Body of pancreas (tissue), 4 donors: Measurements from ENCODE around the gene DPEP2NB. TPM values are rescaled to one million over a fixed set of nuclear protein-coding genes. Genes with fewer than 3 reads are reported as not detected.

Source experiments
- ATAC-seq: fragments of 150-250 bp; one replicate; pipeline ENCODE4 v1.9.1; 2016
- DNase-seq, 4 donors: peaks; one replicate each; pipeline ENCODE4 v3.0.0-alpha.2; 2019
- H3K27ac ChIP-seq, 4 donors: fragments of 200-600 bp; sonication (generic); 1 replicate in 3 of 4; 2 replicates in 1 of 4; pipeline versions ENCODE4 v1.5.1 to v1.6.1; 2016 to 2019; ENCODE audit warnings: mild to moderate bottlenecking in 1 of 4, mixed read lengths in 1 of 4, moderate library complexity in 1 of 4
- H3K27me3 ChIP-seq, 2 donors: fragments of 200-600 bp; sonication (generic); one replicate each; pipeline ENCODE4 v1.6.0; 2016; ENCODE audit warnings: mild to moderate bottlenecking in 1 of 2
- H3K36me3 ChIP-seq, 2 donors: fragments of 200-600 bp; sonication (generic); replicated peaks in 1 of 2; 2 replicates each; pipeline ENCODE4 v1.5.1; 2016; ENCODE audit warnings: low read depth in 2 of 2; ENCODE audit not compliant: insufficient read depth in 1 of 2
- H3K4me1 ChIP-seq: fragments of 200-600 bp; sonication (generic); one replicate; pipeline ENCODE4 v1.6.0; 2016
- H3K4me3 ChIP-seq, 2 donors: fragments of 200-600 bp; sonication (generic); 1 replicate in 1 of 2; 2 replicates in 1 of 2; pipeline ENCODE4 v1.5.1; 2016 to 2019
- H3K9me3 ChIP-seq, 3 donors: fragments of 200-600 bp; sonication (generic); 1 replicate in 2 of 3; 2 replicates in 1 of 3; pipeline ENCODE4 v1.5.1; 2016
- POLR2A ChIP-seq, 3 donors: fragments of 450-650 bp; IDR thresholded peaks; one replicate each; pipeline ENCODE4 v1.6.1; 2016; ENCODE audit warnings: antibody characterized with exemption in 3 of 3, mild to moderate bottlenecking in 2 of 3
- WGBS, 2 donors: methylation state at CpG; one replicate each; pipeline ENCODE4 v1.1.5; 2017; 5-methylcytosine and 5-hydroxymethylcytosine counted together
- intact Hi-C: fragments of 100-400 bp; cut with DNase I; formaldehyde crosslinking; loops from one replicate; pipeline ENCODE4 v1.15.1; 2023
- total RNA-seq, 2 donors: library from RNA; depleted of rRNA; stranded (reverse); fragments of >200 nt; gene quantifications; one replicate each; pipeline ENCODE4 v1.1.0, GENCODE V29; 2016
- TF ChIP-seq, protein P1 (sequence below), 7 experiments: fragments of 450-650 bp in 4 of 7; fragments of 200-600 bp in 3 of 7; sonication (generic) in 3 of 7; IDR thresholded peaks; one replicate each; pipeline ENCODE4 v1.5.1; 2016 to 2019; ENCODE audit warnings: antibody characterized with exemption in 7 of 7

DPEP2NB gene
- total RNA-seq, 2 donors from 2014 or later = not detected

DNA sequence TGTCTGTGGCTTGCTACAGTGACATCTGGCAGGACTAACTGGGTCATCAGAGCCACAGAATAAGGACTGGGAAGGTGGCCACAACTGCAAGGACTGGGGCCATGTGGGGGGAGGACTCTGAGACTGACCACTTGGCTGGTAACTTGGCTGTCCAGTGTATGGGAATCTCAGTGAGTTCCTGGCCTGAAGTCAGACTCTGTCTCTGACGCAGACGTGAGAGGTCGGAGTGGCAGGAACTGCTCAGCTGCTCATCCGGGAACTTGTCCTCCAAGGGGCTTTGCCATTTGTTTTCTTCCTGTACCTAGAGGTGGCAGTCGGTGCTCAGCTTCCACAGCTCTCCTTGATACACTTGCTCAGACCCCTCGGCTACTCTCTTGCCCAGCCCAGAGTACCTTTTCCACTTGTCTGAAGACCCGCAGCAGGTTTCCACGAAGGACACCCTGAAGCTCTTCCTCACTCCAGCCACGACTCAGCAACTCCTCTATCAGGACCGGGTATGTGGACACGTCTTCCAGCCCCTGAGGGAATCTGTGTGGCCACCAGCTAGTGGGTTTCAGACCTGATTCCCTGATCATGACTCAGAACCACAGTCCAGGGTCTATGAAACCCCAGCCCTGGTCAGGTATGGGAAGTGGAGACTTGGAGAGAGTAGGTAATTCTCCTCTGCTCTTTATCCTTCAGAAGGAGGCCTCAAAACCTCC lies 28.1 kb downstream of the DPEP2NB start:
- H3K4me3 ChIP-seq = no peak overlapping the region
- DNase-seq (peak in 1 of 4 donors; percentile 13), ATAC-seq (peak; percentile 42)
- intact Hi-C loops = no loop called here
- no peaks in the 10 kb centered on the region for H3K9me3 ChIP-seq
- WGBS, 2 donors = 72 to 79% methylated on average over 9 to 11 of the region's 11 CpGs
- H3K4me1 ChIP-seq = peaks cover 3% of the 10 kb centered on the region
- H3K27ac ChIP-seq = peak overlapping the region in 1 of 4 donors; percentile 33
- no peaks in the 10 kb centered on the region for H3K27me3 ChIP-seq
- TF ChIP-seq, protein P1, sequence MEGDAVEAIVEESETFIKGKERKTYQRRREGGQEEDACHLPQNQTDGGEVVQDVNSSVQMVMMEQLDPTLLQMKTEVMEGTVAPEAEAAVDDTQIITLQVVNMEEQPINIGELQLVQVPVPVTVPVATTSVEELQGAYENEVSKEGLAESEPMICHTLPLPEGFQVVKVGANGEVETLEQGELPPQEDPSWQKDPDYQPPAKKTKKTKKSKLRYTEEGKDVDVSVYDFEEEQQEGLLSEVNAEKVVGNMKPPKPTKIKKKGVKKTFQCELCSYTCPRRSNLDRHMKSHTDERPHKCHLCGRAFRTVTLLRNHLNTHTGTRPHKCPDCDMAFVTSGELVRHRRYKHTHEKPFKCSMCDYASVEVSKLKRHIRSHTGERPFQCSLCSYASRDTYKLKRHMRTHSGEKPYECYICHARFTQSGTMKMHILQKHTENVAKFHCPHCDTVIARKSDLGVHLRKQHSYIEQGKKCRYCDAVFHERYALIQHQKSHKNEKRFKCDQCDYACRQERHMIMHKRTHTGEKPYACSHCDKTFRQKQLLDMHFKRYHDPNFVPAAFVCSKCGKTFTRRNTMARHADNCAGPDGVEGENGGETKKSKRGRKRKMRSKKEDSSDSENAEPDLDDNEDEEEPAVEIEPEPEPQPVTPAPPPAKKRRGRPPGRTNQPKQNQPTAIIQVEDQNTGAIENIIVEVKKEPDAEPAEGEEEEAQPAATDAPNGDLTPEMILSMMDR (IDR thresholded peaks at IDR 0.05) = no peak
- no peak for TF ChIP-seq POLR2A (IDR thresholded peaks at IDR 0.05)
- H3K36me3 ChIP-seq = no peaks in the 10 kb centered on the region

DNA sequence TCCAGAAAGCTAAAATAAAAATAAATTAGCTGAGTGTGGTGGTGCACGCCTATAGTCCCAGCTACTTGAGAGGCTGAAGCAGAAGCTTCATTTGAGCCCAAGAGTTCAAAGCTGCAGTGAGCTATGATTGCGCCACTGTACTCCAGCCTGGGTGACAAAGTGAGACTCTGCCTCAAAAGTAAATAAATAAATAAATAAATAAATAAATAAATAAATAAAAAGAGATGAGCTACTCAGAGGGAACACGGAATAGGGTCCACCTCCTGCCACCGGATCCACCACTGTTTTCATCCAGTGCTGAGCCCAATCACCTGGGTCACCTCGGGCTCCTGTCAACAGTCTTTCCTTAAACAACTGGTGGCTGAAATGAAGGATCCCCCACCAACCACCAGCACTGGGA lies 28.8 kb downstream of the DPEP2NB start:
- Histone ChIP-seq H3K27me3 (no peaks in the 10 kb centered on the region), H3K36me3 (no peaks in the 10 kb centered on the region), H3K4me1 (peaks cover 3% of the 10 kb centered on the region), H3K27ac (no peak overlapping the region), H3K4me3 (no peak overlapping the region), H3K9me3 (no peaks in the 10 kb centered on the region)
- 81 to 90% methylated on average over 5 of the region's 5 CpGs for WGBS, 2 donors
- ATAC-seq (no peak), DNase-seq (no peak)
- intact Hi-C loops = no loop called here
- TF ChIP-seq POLR2A (IDR thresholded peaks at IDR 0.05) = no peak
- TF ChIP-seq, protein P1 (IDR thresholded peaks at IDR 0.05) = no peak

DNA sequence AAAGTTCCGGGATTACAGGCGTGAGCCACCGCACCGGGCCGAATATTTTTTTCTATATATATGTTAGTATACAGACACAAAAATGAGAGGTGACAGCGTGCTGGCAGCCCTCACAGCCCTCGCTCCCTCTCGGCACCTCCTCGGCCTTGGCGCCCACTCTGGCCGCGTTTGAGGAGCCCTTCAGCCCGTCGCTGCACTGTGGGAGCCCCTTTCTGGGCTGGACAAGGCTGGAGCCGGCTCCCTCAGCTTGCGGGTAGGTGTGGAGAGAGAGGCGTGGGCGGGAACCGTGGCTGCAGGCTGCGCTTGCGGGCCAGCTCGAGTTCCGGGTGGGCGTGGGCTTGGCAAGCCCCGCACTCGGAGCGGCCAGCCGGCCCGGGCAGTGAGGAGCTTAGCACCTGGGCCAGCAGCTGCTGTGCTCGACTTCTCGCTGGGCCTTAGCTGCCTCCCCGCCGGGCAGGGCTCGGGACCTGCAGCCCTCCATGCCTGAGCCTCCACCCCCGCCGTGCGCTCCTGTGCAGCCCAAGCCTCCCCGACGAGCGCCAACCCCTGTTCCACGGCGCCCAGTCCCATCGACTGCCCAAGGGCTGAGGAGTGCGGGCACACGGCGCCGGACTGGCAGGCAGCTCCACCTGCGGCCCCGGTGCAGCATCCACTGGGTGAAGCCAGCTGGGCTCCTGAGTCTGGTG lies 33.6 kb downstream of the DPEP2NB start:
- no peaks in the 10 kb centered on the region for H3K36me3 ChIP-seq
- intact Hi-C loops = no loop called here
- ATAC-seq (no peak), DNase-seq (no peak)
- no peaks in the 10 kb centered on the region for H3K9me3 ChIP-seq
- 92 to 97% methylated on average over 25 to 45 of the region's 49 CpGs for WGBS, 2 donors
- H3K4me3 ChIP-seq = no peak overlapping the region
- H3K27me3 ChIP-seq = no peaks in the 10 kb centered on the region
- no peak for TF ChIP-seq POLR2A (IDR thresholded peaks at IDR 0.05)
- TF ChIP-seq, protein P1 (IDR thresholded peaks at IDR 0.05) = no peak
- peaks cover 3% of the 10 kb centered on the region for H3K4me1 ChIP-seq
- no peak overlapping the region for H3K27ac ChIP-seq

DNA sequence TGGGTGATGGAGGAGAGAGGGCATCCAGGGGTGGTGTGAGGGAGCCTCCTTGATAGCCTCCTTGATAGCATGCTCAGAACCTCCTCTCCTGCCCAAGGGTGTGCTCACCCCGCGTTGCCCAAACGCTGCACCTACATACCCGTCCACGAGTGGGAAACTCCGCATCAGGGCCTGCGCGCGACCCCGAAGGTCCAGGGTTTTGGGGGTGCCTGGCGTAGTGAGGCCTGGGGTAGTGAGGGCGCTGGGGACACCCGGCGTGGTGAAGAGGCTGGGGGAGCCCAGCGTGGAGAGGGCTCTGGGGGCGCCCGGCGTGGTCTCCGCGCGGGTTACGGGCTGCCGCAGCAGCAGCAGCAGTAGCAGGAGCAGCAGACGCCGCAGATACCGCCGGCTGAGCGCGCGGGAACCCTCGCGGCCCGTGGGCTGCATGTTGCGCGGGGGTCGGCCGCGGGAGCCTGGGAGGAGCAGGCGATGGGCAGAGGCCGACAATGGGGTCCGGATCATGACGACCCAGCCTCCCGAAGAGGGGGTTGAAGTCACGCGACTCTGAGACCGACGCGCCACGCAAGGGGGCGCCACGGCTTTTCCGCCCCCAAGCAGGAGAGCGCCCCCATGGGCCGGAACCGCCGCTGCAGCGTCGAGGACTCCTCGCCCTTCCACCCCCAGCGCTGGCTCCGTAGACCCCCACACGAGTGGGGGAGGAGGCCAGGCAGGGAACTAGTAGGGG lies 35.6 kb downstream of the DPEP2NB start, which contains the start of gene DPEP3:
DPEP3 (minus strand) TSS at position 545 of the 724 bp plus-strand sequence; CDS start at position 426, 119 bp downstream.
- TF ChIP-seq, protein P1 (IDR thresholded peaks at IDR 0.05) = peak in 3 of 7 experiments; percentile 9 to 21 (median 19)
- TF ChIP-seq POLR2A (IDR thresholded peaks at IDR 0.05) = no peak
- Histone ChIP-seq H3K36me3 (no peaks in the 10 kb centered on the region), H3K27me3 (no peaks in the 10 kb centered on the region), H3K4me1 (peaks cover 3% of the 10 kb centered on the region), H3K27ac (no peak within 1 kb of the TSS), H3K9me3 (no peaks in the 10 kb centered on the region), H3K4me3 (no peak within 1 kb of the TSS)
- WGBS, 2 donors = 54 to 70% methylated on average over 14 to 42 of the region's 62 CpGs
- ATAC-seq = no peak
- intact Hi-C loops = no loop called here
- DNase-seq = no peak
